GM21723 (cell line): ENCODE results near the gene GARIN5B.
A peak's percentile ranks its signal among the peaks of the same experiment; 100 is the strongest.

Experiments used
- ATAC-seq: cut with Tn5 transposase; IDR thresholded peaks from one replicate; pipeline ENCODE4 v1.9.1; 2021; ENCODE audit warnings: mild to moderate bottlenecking, moderate library complexity; ENCODE audit not compliant: unreplicated experiment

GARIN5B gene

DNA sequence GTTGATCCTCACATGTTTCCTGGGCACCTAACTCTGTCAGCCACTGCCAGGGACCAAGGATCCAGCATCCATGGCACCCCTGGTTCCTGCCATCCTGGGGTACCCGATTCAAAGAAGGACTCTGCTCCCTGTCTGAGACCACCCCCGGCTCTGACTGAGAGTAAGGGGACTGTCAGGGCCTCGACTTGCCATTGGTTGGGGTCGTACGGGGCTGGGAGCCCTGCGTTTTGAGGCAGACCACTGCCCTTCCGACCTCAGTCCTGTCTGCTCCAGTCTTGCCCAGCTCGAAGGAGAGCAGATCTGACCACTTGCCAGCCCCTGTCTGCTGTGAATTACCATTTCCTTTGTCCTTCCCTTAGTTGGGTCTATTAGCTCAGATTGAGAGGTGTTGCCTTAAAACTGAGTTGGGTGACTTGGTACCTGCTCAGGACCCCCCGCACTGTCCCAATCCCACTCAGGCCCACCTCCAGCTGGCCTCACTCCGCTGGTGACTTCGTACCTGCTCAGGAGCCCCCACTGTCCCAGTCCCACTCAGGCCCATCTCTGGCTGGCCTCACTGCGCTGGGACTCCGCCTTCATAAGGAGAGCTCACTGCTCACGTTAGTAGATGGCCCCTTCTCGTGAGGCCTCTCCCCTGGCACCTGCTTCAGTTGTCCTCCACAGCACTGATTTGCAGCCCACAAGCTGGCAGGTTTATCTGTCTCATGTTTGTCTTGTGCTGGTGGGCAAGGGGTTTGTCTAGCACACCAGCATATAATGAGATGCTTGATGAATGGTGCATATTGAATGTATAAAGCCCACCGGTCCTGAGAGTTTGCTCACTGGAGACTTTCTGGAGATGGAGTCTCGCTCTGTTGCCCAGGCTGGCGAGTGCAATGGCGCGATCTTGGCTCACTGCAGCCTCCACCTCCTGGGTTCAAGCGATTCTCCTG is 26.6 kb upstream of the GARIN5B start:
- no peak for ATAC-seq

DNA sequence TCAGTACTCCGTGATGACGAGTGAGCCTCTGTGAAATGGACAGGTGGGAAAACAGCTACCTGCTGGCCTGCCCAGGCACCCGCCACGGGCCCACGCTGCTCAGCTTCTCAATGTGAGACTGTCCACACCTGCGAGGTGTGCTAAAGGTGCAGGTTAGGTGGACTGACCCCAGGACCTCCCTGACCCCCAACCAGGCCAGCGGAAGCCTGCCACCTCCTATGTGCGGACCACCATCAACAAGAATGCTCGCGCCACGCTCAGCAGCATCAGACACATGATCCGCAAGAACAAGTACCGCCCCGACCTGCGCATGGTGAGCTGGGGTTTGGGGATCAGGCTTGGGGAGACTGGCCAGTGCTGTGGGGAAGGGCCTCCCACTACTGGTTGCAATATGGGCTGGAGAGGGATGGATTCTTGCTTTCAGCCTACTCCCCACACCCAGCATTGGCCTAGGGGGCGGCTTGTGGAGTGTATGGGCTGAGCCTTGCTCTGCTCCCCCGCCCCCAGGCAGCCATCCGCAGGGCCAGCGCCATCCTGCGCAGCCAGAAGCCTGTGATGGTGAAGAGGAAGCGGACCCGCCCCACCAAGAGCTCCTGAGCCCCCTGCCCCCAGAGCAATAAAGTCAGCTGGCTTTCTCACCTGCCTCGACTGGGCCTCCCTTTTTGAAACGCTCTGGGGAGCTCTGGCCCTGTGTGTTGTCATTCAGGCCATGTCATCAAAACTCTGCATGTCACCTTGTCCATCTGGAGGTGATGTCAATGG is 24.9 kb upstream of the GARIN5B start:
- ATAC-seq, result no peak

DNA sequence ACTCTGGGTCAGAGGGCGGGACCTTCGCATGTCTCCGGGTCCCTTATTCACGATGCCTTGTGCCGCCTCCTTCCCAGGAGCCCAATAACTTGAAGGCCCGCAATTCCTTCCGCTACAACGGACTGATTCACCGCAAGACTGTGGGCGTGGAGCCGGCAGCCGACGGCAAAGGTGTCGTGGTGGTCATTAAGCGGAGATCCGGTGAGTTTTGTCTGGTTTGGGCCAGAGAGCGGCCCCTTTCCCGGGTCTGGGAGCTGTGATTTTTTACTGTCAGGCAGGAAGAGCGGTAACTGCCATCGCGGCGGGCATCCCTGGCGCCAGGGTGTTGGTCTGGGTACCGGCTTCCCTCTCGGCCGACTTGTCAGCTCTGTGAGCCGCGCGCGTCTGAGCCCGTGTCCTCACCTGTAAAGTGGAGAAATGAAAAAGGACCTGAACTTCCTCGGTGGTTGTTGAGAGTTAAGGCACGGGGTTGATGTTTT is 23.5 kb upstream of the GARIN5B start:
- no peak for ATAC-seq

DNA sequence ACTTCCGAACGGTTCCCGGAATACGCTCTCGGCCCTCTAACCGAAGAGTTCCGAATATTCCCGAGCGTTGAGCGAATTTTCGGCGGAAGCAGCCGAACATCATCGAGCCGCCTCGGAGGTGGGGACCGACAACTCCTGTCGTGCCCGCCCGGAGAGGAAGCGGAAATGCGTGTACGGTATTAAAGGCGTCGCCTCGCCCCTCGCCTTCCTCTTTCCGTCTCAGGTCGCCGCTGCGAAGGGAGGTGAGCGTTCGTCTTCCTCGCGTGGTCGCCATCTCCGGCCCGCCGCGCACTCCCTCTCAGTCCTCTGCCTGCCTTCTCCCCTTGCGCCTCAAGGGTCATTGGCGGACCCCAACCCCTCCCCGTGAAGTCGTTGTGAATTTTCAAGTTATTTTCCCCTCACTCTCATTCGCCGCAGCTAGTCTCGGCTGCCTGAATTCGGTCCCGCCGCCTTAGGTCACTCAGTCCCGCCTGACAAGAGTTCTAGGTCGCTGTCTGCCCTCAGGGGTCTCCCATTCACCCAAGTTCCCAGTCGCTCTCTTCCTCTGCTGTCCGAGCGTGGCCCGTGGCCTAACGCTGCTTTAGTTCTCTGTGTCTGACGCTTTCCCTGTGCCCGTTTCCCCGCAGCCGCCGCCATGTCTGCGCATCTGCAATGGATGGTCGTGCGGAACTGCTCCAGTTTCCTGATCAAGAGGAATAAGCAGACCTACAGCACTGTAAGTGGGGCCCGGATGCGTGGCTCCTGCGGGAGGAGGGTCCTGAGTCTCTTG is 22.8 kb upstream of the GARIN5B start, which contains the start of gene RPL28:
Gene RPL28, plus strand, starts transcription at position 209 of the 769 bp plus-strand sequence. Its CDS starts 426 bp downstream, at position 635.
- peak; percentile 66 for ATAC-seq

DNA sequence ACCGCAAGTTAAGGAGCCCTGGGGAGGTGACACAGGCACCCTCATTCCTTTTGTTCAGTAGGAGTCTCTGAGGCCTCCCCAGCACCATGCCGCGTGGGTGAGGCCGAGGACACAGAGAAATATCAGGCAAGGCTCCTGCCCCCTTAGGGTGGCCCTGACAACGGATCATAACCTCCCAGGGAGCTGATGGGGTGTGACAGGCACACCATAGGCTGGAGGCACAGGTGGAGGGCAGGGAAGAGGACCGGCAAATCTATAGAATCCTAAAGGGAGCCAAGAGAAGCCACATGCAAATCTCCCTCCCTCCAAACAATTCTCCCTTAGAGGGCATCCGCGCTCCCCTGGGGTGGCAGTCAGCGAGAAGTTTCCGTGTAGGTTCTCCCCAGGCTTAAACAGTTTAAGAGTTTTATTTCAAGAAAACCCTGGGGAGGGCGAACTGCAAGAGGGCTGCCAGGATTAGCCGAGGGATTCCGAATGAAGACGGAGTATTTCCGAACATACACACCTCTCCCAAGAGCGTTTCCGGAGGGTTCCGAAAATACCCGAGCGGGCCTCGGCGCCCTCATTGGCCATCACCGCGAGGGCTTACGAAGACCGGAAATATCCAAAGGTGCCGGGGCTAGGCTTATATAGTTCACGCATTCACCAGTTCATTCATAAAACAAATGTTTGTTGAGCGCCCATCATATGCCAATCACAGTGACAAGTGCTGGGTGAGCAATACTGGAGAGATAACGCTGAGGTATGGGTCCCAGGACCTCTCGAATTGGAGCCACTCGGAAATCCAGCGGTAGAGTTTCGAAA is 22.1 kb upstream of the GARIN5B start:
- peak; percentile 61 for ATAC-seq

DNA sequence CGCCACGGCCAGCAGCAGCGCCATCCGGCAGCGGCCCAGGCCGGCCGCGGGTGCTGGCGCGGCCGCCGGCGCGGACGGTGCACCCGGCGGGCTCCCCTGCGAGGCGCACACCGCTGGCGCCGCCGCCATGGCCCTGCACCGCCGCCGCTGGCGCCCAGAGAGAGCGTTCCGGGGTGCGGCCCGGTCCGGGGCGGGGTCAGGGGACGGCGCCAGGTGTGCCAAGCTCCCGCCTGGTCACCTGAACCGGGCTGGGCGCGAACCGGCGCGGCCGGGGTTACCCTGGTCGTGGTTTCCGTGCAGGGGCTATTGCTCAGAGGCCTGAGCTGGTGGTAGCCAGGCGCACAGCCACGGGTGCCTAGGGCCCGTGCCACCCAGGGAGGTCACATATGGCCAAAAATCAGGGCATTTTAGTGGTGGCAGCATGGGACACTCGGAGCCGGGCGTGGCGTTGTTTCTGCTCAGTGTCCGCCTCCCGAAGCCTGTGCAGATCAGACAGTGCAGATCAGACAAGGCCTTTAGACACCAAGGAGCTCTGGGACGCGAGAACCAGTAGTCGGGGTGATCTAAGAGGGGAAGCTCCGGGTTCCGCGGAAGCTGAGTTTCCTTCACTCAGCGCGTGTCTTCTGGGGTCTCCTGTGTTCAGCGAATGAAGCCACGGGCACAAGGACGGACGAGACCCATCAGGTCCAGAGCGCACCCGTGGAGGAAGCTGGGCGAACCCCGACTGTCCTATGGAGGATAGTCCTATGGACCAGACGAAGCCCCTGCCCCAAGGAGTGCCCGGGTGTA is 21.3 kb upstream of the GARIN5B start, which contains the start of gene TMEM238:
Gene TMEM238, minus strand, starts transcription at position 162 of the 789 bp plus-strand sequence. Its CDS starts 33 bp downstream, at position 129.
- no peak for ATAC-seq

DNA sequence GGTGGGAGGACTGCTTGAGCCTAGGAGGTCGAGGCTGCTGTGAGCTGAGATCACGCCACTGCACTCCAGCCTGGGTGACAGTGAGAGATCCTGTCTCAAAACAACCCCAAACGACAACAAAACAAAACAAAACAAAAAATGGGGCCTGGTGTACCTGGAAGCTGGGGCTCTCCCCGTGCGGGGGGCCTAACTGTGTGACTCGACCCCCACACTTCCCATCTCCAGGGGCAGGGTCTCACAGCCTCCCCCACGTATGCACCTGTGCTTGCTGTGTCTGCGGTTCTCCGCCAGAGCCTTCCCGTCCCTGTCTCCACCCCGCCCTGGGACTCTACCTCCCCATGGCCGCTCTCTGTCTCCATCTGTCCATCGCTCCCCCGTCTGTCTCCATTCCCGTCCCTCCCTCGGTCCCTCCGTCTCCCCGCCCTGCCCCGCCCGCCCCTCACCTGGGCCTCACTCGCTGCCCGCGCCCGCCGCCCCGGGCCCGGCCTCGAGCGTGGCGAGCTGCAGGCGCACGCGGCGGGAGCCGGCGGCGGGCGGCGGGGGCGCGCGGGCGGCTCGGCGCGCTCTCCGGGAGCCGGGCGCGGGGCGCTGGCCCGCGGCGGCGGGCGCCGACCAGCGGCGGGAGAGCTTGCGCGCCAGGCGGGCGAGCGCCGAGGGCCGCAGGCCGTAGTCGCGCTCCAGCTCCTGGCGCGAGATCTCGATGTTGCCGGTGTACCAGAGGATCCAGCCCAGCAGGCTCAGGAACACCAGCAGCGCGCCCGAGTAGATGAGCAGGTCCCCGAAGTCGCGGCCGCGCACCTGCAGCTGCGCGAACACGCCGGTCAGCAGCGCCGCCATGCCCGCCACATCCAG is 20.4 kb upstream of the GARIN5B start:
- ATAC-seq, result no peak

DNA sequence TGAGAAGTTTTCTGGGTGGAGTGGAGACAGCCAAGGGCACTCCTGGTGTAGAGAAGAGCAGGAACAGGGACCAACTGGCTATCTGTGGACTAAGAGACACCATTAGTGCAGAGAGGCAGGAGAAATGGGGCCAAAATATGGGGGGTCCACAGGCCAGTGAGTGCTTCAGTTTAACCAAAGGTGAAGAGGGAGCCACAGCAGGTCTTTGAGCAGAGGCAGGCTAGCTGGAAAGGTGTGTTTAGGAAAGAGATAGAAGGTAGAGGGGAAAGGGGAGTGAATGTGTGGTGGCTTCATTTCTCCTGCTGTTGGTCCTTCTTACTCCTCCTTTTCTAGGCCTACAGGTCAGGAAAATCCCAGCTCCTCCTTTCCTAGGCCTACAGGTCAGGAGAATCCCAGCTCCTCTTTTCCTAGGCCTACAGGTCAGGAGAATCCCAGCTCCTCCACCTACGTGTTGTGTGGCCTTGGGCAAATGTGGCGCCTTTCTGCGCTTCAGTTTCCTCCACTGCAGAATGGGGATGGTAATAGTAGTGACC is 19.5 kb upstream of the GARIN5B start:
- ATAC-seq, result no peak

DNA sequence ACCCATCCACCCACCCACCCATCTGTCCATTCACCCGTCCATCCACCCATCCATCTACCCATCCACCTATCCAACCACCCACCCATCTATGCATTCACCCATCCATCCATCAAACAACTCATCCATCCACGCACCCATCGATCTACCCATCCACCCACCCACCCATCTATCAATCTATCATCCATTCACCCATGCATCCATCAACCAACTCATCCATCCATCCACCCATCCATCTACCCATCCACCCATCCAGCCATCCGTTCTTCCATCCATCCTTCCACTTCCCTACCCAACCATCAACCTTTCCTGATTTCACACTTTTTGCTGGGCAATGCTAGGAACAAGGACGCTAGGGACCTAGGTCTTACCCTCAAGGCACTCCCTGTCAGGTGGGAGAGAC is 19.0 kb upstream of the GARIN5B start:
- no peak for ATAC-seq

DNA sequence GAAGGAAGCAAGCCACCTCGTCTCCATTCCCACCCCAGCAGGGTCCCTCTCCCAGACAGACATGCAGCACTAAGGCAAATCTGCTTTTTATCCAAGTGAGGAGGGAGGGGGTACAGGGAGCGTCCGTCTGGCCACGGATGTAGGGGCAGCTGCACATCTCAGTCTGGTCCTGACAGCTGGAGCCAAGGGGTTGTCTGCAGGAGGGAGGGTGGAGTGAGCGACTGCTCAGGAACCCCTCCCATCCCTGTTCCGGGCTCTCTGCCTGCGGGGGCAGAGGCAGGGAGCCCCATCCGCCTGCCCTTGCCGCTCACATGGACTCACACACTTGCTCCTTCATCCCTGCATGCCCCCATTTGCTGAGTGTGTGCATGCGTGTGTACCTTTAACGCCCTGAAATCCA is 16.1 kb upstream of the GARIN5B start:
- ATAC-seq, result no peak

DNA sequence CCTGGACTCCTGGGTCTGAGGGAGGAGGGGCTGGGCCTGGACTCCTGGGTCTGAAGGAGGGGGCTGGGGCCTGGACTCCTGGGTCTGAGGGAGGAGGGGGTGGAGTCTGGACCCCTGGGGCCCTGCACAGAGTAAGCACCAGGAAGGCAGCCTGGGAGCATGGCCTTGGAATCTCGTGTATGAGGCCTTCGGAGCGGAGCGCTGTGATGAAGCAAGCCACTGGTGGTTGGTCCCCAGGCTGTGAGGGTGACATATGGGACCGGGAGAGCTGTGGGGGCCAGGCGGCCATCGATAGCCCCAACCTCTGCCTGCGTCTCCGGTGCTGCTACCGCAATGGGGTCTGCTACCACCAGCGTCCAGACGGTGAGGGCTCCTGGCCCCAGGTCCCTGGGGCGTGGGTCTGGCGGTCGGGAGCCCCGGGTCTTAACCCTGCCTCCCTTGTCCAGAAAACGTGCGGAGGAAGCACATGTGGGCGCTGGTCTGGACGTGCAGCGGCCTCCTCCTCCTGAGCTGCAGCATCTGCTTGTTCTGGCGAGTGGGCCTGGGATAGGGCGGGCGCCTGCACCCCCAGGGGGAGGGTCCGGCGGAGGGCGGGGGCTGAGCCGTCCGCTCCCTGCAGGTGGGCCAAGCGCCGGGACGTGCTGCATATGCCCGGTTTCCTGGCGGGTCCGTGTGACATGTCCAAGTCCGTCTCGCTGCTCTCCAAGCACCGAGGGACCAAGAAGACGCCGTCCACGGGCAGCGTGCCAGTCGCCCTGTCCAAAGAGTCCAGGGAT is 14.5 kb upstream of the GARIN5B start:
- ATAC-seq, result no peak

DNA sequence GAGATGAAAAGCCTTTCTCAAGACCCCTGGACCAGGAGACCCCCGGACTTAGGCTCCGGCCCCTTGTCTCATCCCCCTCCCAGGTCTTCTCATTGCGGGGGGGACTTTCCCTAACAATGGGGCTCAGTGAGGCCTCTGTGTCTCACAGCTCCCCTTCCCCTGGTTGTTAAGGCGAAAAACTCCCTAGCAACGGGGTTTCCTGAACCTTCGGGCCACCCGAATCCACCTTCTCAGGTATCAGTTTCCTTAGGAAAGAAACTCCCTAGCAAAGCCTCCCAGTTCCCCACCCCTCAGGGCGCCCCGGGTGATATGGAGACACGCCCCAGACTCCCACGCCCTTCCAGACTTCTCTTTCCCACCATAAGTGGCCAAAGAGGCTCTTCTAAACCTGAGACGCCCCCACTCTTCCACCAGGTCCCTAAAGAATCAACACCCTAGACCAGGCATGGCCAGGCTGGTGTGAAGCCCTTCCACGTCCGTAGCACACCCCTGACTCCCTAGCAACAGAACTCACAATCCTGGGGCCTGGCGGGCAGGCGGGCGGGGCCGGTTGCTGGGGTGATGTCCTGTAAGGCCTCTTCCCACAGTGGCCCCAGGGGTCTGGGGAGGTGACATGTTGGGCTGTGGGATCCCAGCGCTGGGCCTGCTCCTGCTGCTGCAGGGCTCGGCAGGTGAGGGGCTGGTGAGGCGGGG is 13.3 kb upstream of the GARIN5B start, which contains the start of gene TMEM190:
Gene TMEM190, plus strand, starts transcription at position 586 of the 693 bp plus-strand sequence. Its CDS starts 28 bp downstream, at position 614.
- no peak for ATAC-seq

DNA sequence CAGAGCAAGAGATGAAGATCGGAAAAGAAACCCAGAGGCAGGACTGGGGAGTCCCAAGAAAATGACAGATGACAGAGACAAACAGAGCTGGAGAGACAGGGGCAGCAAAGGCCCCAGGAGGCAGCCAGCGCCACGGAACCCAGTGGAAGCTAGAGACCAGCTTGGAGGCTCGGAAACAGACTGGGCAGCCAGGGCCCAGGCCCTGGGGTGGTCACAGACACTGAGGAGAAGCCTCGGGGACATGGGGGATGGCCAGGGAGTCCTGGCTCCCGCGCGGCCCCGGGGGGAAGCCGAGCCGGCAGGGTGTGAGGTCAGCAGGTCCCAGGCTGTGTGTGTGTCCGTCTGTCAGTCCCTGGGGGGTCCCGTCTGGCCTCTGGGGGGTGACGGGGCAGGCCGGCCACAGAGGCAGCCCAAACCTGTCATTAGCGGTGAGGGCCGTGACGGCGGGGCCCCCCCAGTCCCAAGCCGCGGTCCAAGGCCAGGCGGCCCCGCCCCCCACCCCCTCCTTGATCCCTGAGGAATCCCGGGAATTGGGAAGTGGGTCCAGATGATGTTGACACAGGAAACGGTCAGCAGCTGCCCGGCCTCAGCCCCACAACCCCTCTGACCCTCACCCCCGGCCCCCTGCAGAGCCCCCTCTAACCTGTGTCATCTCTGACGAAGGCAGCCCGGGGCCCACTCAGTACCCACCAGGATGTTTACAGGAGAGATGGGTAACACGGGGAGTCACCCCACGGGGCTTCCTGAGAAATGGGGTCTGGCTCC is 11.1 kb upstream of the GARIN5B start:
- ATAC-seq, result no peak

DNA sequence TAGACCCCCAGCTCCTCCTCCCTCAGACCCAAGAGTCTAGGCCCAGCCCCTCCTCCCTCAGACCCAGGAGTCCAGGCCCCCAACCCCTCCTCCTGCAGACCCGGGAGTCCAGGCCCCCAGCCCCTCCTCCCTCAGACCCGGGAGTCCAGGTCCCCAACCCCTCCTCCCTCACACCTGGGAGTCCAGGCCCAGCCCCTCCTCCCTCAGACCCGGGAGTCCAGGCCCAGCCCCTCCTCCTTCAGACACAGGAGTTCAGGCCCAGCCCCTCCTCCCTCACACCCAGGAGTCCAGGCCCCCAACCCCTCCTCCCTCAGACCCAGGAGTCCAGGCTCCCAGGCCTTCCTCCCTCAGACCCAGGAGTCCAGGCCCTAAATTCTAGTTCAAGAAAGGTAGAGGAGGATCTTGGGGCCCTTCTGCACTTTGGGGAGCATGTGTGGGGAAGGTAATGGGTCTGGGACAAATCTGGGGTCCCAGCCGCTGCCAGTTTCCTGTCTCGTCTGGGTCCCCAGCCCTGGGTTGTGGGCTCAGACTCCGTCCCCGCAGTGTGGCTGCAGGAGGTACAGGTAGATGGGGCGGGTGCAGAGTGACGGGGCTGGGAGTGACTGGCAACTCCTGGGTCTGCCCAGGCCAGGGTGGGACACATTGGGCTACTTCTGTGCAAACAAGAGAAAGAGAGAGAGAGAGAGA is 10.4 kb upstream of the GARIN5B start:
- ATAC-seq, result no peak
